GM18861 (cell line): ENCODE measurements around the gene KIAA0753.
"Not testable (repeated sequence)": the region's sequence is repeated elsewhere in the genome, so short reads cannot be mapped to it uniquely, and the experiment has no call there.

ENCODE experiments used
- ATAC-seq: cut with Tn5 transposase; IDR thresholded peaks from one replicate; pipeline ENCODE4 v1.9.1; 2021; ENCODE audit not compliant: unreplicated experiment

KIAA0753 gene

DNA sequence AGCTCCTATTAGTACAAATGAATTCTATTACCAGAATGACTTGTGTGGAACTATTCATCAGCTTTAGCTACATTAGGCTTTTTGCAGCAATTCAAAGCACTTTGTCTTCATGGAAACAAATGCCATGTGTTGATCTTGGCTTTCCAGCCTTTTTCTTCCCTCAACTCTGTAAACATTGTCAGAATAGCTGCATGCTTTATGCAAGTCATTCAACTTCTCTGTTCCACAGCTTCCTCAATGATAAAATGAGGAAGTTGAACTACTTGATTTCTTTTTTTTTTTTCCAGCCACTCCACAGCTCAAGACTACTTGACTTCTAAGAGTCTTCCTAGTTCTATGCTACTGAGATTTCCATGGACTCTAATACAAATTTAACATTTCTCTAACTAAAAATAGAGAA lies 41.1 kb downstream of the KIAA0753 start:
- no peak for ATAC-seq

DNA sequence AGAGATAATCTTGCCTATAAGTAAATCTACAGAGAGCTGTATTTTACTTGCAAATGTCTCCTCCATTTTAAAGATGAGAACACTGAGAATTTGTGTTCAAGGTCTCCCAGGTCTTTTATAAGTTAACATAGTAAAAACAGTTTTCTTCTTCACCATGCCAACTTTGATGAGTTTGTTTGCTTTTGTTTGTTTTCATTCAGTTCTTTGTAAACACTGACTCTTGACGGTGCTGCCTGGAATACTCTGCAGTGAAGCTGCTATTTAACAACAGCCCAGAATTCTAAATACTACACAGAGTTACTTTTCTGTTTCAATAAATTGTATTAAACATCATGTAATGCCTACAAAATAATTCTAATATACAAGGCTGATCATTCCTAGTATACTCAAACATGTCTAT lies 42.8 kb downstream of the KIAA0753 start:
- no peak for ATAC-seq

DNA sequence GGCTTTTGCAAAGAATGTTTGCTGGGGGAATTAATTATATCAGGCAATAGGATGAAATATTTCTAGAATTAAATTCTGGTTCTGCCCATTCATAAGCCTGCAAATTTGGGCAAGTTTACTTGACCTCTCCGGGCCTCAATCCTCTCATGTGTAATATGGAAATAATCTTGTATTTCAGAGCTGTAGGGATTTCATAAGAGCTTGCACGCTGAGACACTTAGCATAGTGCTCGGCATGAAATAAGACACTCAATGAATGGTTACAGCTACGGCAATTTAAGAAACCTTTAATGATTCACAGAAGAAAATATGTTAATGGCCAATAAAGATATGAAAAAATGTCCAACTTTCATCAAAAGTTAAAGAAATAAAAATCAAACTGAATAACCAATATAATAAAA lies 43.6 kb downstream of the KIAA0753 start:
- no peak for ATAC-seq

DNA sequence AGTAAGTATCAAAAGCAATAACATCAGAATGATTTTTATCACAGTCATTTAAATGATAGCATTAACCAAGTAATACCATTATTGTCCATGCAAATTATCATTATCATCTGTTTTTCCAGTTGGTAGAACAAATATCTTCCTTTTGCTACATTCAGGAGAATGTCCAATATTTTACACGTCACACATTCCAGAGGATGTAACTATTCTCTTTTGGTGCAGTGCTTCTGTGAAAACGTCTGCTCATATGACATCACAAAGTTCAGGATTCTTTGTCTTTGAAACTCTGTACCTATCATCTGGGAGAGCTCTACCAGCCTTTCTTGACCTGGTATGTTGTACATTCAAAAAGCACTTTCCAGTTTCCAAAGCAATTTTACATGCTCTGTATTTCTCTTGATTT lies 44.0 kb downstream of the KIAA0753 start:
- ATAC-seq = no peak

DNA sequence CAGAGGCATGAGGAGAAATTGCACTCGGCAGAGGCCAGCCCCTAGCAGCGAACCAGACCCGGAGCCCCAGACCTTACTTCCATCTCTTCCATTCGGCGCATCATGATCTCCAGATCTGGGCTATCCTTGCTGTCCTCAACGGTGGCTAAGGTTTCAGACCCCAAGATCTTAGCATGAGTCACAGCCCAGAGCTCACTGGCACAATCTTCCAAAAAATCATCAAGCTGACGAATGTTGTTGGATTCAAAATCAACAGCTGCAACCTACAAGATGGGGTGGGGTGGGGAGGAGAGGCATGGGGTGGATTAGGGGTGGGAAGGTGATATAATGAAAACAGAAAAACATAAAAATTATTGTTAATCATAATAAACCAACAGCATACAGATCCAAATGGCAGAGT lies 44.4 kb downstream of the KIAA0753 start:
- no peak for ATAC-seq

DNA sequence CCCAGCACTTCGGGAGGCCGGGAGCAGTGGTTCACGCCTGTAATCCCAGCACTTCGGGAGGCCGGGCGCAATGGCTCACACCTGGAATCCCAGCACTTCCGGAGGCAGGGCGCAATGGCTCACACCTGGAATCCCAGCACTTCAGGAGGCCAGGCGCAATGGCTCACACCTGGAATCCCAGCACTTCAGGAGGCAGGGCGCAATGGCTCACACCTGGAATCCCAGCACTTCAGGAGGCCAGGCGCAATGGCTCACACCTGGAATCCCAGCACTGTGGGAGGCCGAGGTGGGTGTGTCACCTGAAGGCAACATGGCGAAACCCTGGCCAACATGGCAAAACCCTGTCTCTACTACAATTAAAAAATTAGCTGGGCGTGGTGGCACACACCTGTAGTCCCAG lies 47.1 kb downstream of the KIAA0753 start:
- ATAC-seq = not testable (repeated sequence)

DNA sequence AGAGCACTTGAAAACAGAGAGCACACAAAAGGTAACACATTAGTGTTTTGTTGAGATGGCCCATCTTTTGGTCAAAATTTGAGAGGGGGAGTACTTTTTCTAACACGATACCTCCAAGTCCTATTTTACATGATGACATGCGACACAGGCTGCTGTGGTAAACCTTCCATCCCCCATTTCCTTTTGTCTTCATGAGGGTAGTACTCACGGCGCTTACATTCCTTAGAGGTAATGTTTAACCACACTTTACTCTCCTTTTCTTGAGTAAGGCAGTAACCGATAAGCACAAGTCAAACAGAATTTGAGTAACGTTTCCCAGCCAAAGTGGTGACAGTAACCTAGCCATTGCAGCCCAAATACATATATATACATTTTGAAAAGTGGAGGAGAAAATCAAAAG lies 48.3 kb downstream of the KIAA0753 start:
- no peak for ATAC-seq

DNA sequence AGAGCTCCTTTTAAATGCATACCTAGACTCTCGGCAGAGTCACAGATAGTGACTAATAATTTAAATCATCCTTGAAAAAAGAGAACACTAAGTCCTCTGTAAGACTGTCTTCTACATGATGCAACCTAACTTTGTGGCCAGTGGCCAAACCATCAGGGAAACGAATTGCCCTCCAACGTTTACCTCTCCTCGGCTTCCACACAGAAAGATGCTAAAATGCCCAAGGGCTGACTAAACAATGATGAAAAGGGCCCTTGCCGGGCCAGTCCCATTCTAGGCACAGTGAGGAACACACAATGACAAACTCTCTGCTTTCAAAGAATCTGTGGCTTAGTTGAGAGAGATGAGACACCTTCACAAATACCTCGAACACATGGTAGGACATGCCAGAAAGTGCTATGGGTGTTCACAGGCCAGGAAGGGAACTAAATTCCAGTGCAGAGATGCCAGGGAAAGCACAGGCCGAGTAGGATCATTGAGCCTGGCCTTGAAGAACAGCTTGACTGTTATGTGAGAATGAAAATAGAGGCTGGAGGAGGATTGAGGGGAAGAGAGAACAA lies 48.8 kb downstream of the KIAA0753 start:
- ATAC-seq = no peak

DNA sequence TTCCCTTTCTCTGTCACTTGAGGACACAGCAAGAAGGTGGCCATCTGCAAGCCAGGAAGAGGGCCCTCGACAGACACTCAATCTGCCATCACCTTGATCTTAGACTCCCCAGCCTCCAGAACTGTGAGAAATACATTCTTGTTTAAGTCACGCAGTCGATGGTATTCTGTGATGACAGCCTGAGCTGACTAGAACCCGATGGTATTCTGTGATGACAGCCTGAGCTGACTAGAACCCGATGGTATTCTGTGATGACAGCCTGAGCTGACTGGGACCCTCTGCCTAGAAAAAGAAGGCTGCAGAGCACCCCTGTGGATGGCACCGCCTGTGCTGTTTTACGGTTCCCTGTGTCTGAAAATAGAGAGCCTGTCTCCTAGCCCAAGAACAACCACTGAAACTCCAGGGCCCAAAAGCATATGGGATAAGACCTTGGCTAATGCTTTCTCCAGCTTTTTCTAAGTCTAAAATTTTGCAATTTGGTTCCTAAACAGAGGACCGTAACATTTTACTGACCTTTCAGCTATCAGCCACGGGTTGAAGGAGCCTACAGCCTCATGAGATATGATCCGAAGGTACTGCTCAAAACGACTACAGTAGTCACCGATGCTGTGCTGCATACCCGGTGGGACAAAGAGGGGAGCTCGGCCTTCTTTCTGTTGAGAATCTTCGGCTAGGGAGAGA lies 51.1 kb downstream of the KIAA0753 start:
- ATAC-seq = no peak

DNA sequence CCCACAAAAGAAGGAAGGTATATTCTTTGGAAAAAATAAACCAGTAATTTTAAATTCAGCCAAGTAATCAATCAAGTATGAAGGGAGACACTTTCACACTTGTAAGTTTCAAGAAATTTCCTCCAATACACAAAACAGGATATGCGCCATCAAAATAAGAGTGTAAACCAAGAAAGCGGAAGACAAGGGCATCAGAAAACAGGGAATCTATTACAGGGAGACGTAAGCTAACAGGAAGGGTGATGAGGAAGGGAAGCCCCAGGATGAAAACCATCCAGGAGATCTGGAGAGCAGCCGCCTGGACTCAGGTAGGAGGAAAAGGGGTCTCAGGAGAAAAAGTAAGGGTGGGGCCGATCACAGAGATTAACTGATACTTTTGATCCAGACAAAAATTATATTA lies 52.3 kb downstream of the KIAA0753 start:
- no peak for ATAC-seq

DNA sequence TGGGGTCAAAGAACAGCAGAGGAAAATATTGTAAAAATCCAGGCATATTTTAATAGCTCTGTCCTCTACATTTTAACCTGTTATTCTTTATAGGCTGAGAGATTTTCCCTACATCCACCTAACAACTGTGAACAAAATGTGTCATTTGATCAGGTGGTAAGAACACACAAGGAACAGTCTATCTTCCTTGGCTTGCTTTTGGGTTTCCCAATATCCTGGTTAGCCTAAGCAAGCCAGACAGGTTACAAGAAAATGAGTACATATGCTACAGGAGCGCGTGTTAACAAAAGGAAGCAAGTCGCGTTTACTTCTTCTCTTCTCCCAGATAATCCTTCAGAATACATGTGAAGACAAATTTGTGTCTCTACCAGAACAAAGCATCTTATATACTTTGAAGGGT lies 53.2 kb downstream of the KIAA0753 start:
- no peak for ATAC-seq

DNA sequence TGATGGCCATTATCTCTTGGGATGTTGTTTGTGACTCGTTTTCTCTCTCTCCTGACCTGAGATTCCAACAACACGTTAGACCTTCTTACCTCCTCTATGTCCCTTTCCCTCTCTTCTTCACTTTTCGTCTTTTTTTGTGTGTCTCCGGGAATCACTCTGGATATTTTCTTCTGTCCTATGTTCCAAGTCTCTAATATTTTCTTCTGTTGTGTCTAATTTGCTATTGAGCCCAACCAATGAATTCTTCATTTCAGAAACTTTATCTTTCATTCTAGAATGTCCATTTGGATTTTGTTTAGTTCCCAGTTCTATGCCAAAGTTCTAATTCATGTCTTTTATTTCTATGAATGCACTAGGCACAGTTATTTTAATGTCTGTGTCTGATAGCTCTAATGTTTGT lies 57.1 kb downstream of the KIAA0753 start:
- ATAC-seq = no peak

DNA sequence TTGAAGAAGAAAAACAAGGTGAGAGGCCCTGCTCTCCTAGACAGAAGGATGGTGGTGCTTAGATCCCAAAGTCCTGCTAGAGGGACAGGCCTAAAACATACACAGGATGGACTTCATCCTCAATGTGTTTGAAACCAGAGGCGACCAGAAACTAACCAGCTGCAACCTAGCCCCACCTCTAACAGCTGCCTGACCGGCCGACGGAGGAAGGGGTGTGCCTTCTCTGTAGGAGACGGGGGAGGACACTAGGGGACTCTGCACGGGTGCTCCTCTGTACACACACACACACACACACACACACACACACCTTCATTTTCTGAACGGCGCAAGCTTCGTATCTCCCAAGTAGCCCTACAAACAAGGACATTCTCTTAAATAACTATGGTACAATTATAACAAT lies 59.9 kb downstream of the KIAA0753 start:
- ATAC-seq = no peak

DNA sequence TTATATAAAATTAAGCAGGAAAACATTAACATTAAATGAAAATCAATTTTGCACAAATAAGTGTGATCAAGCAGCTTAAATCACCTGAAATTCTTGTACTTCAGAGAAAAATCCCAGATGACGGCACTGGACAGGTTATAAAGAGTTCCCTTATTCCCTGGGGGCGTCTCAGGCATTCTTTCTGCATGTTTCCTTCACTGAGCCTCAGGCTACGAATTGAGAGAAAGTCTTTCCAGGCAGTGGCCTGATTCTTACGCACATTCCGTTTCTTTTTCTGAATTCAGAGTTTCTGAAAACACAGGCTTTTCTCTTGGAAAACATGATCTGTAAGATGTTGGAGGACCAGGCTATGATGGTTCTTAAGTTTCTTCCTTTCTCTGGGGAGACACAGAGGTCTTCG lies 62.0 kb downstream of the KIAA0753 start:
- no peak for ATAC-seq

DNA sequence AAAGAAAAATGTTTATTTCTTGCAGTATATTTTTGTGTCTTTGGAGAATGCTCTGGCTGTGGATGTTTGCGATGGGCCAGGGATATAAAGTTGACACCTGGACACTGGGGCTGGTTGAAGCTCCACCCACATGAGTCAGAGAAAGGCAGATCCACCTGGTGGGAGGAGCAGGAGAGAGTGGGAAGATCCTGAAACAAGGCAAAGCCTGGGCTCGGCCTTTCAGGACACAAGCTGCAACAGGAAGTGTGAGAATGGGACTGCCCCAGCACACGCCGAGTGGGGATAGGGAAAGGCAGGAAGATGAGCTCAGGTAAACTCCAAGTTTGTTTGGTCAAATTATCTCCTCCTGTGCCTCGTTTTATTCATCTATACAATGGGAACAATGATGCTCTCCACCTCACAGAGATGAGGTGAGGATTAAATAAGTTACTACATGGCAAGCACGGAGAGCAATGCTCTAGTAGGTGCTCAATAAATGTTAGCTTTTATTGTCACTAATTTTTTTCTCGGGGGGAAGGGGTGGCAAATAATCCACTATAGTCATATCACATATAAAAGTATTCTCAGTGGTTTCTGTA lies 62.7 kb downstream of the KIAA0753 start:
- no peak for ATAC-seq

DNA sequence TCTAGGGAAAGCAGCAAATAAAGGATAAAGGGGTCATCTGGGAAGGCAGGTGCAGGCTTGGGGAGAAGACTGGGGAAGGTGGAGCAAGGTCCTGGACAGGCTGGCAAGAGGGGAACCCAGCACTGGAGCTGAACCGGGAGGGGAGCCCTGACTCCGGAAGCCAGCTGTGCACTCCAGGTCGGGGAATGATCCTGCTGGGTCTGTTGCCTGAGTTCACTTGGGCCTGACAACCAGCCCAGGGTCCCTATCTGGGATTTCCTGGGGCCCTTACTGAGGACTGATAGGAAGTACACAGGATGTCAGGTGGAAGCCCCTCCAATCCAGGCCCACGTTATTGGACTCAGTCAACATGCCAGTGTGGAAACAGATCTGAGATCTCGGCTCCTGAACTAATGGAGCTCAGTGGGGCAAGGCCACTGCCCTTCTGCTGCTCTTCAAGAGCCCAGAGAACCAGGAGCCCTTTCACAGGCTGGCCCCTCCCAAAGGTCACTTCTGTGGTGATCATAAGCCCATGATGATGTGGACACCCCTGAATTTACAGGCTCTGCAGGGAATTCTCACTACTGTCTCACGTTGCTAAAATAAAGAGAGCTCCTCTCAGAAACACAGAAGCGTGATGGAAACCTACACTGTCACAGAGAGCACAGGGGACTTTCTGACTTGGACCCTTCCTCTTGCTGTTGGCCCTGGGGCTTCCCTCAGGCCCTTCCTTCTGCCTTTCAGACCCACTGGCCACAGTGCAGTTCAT lies 64.3 kb downstream of the KIAA0753 start:
- ATAC-seq = no peak

DNA sequence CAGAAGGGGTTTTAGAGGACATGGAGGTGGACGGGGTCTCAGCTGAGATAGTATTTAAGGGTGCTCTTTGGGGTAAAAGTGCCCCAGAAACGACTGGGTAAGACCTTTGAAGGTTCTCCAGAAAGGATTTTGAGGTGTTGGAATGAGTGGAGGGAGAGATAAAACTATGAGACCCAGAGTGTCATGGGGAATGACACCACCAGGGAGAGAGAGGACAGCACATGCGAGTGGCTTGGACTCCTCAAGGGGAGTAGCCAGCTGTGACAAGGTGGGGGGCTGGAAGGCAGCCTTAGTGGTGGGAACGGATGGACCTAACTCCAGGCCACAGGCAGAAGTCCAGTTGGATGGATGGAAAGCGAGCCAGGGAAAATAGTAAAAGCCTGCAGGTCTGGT lies 64.9 kb downstream of the KIAA0753 start:
- ATAC-seq = no peak

DNA sequence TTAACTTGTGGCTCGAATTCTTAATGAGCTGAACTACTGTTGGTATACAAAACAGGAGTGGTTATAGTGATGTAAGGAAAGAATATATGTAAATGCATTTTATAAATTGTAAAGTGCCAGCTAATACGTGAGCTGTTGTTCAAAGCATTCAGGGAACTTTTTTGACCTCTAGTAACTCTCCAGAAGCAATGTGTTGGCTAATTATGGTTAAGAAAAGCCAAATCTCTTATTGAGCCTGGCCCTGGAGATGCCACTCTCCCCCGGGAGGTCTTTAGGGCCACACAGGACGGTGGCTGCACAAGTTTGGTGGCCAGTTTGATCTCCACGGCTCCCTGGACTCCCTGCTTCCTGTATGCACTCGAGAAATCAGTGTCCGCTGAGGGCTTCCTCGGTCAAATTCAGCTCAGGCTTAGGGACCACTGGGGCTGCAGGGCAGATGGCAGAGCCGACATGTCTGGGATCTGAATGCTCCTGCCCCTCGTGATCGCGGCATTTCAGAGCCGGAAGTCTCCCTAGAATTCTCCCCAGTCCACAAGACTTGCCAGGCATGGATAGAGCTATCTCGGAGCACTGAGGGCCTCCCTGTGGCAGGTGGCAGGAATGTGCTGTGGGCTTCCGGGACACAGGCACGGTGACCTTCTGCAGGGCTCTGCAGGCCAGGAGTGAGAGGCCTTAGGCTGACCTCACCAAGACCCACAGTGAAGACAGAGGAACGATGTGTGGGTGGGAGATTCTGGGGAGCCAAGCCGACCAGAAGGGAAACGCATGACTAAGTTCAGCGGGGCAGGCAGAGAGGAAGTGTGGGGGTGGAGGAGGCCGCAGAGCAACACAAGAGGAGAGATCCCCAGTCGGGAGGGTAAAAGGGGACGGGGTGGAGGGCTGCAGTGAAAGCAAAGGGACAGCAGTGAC lies 65.6 kb downstream of the KIAA0753 start:
- no peak for ATAC-seq

DNA sequence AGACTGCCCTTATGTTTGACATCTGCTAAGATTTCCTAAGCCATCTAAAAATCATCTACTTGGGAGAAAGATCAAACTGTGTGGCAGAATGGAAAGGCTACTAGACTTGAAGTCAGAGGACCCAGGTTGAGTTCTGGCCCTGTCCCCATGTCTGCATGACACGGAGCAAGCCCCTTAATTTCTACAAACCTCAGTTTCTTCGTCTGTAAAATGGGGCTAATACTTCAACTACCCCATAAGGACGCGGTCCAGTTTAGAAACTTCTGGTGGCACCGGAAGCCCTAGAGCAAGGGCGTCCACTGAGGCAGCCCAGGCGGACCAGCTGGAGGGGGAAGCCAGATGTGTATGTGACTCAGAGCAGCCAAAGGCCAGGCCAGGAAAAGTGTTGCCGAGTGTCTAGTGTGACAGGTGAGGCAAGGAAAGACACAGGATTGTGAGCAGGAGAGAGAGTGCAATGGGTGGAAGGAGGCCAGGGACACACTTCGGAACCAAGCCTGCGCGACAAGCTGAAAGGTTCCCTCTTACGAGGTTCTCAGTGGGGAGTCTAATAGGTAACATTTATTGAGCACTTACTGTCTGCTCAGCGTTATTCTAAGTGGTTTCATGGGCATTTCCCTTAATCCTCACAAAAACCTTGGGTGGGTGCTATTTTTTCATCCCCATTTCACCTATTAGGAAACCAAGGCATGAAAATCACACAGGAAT lies 66.4 kb downstream of the KIAA0753 start:
- ATAC-seq = no peak

DNA sequence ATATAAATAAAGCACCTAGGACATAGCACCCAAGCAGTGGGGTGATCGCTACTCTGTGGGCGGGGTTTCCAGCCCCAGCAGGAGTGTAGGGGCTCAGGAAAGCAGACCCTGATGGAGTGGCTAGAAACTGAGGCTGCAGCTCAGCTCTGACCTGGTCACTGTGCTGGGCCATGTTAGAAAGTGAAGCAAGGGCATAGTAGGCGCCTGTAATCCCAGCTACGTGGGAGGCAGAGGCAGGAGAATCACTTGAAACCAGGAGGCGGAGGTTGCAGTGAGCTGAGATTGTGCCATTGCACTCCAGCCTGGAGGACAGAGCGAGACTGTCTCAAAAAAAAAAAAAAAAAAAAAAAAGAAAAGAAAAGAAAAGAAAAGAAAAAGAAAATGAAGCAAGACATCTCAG lies 67.0 kb downstream of the KIAA0753 start:
- not testable (repeated sequence) for ATAC-seq

DNA sequence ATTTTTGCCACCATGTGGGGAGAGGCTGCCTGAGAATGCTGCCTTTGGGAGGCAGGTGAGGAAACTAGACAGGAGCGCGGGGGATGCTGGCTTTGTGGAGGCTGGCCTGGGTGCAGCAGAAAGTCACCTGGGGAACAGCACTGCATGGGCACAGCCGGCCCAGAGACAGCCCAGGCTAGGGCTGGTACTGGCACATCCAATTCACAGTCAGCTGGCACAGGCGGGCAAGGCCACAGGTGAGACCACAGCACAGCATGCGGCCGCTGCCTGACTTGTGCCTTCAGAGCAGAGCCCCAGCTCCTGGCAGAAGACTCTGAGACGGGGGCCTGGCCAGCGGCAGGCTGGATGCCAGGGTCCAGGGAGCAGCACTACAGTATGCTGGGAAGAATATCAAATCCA lies 67.5 kb downstream of the KIAA0753 start:
- no peak for ATAC-seq
